H1 (cell line): ENCODE measurements around the gene AHI1. TPM values are rescaled to one million over a fixed set of nuclear protein-coding genes. Genes with fewer than 3 reads are reported as not detected.

ENCODE experiments used
- ASH2L ChIP-seq: fragments of 200-600, 300-600 bp; sonication (generic); IDR thresholded peaks from one replicate; pipeline ENCODE4 v1.7.1; 2017; ENCODE audit warnings: low read length
- ATF3 ChIP-seq: IDR thresholded peaks from 2 replicates; pipeline ENCODE4 v1.6.1; 2011; ENCODE audit warnings: low read depth, mild to moderate bottlenecking, low read length; ENCODE audit not compliant: insufficient read depth
- BACH1 ChIP-seq: IDR thresholded peaks from 2 replicates; pipeline ENCODE4 v1.6.1; 2012; ENCODE audit warnings: low read length, improper control_type of control experiment
- CBX8 ChIP-seq: fragments of 300-800, 300-1000 bp; sonication (generic); IDR thresholded peaks from 2 replicates; pipeline ENCODE4 v1.7.1; 2016; ENCODE audit warnings: low read depth, low read length, borderline replicate concordance
- CHD2 ChIP-seq: IDR thresholded peaks from 2 replicates; pipeline ENCODE4 v1.6.1; 2012; ENCODE audit warnings: low read length, improper control_type of control experiment
- CREB1 ChIP-seq: IDR thresholded peaks from 2 replicates; pipeline ENCODE4 v1.6.1; 2012; ENCODE audit warnings: inconsistent platforms
- CTCF ChIP-seq, 3 experiments: IDR thresholded peaks; 1 replicate in 2 of 3; 2 replicates in 1 of 3; pipeline versions ENCODE4 v1.5.1 to v1.6.1; 2011; ENCODE audit warnings: low read length in 3 of 3, mild to moderate bottlenecking in 3 of 3, inconsistent platforms in 2 of 3, low read depth in 1 of 3, moderate library complexity in 1 of 3; ENCODE audit not compliant: insufficient read depth in 1 of 3; ENCODE audit errors: control extremely low read depth in 1 of 3
- JUND ChIP-seq: IDR thresholded peaks from 2 replicates; pipeline ENCODE4 v1.6.1; 2011; ENCODE audit warnings: mild to moderate bottlenecking, improper control_type of control experiment, low read length
- MAFK ChIP-seq: IDR thresholded peaks from 2 replicates; pipeline ENCODE4 v1.6.1; 2012; ENCODE audit warnings: low read depth, mild to moderate bottlenecking, improper control_type of control experiment, low read length
- MAX ChIP-seq: IDR thresholded peaks from 2 replicates; pipeline ENCODE4 v1.6.1; 2012; ENCODE audit warnings: inconsistent platforms
- NRF1 ChIP-seq: IDR thresholded peaks from 2 replicates; pipeline ENCODE4 v1.6.1; 2011; ENCODE audit warnings: mild to moderate bottlenecking, low read depth, low read length, improper control_type of control experiment
- POLR2A ChIP-seq, 2 experiments: IDR thresholded peaks; 1 replicate in 1 of 2; 2 replicates in 1 of 2; pipeline ENCODE4 v1.6.1; 2011; ENCODE audit warnings: low read depth in 2 of 2, low read length in 2 of 2, mild to moderate bottlenecking in 2 of 2; ENCODE audit errors: control extremely low read depth in 1 of 2
- RBBP5 ChIP-seq: IDR thresholded peaks from 2 replicates; pipeline ENCODE4 v1.7.1; 2012; ENCODE audit warnings: low read depth, mild to moderate bottlenecking, inconsistent platforms, low read length, moderate library complexity, borderline replicate concordance
- RXRA ChIP-seq: IDR thresholded peaks from 2 replicates; pipeline ENCODE4 v1.6.1; 2011; ENCODE audit warnings: low read depth, mild to moderate bottlenecking, low read length, moderate library complexity; ENCODE audit not compliant: insufficient read depth
- SAP30 ChIP-seq: fragments of 300-600 bp; sonication (generic); IDR thresholded peaks from 2 replicates; pipeline ENCODE4 v1.7.1; 2012; ENCODE audit warnings: low read length, moderate library complexity, mild to moderate bottlenecking, inconsistent platforms; ENCODE audit not compliant: insufficient read depth, insufficient replicate concordance
- SP2 ChIP-seq: IDR thresholded peaks from 2 replicates; pipeline ENCODE4 v1.6.1; 2012; ENCODE audit warnings: mild to moderate bottlenecking, low read length, inconsistent platforms
- SP4 ChIP-seq: IDR thresholded peaks from 2 replicates; pipeline ENCODE4 v1.6.1; 2012; ENCODE audit warnings: low read length, inconsistent platforms
- TAF1 ChIP-seq: IDR thresholded peaks from 2 replicates; pipeline ENCODE4 v1.6.1; 2011; ENCODE audit warnings: mild to moderate bottlenecking, low read depth, low read length
- TBP ChIP-seq: IDR thresholded peaks from 2 replicates; pipeline ENCODE4 v1.6.1; 2011; ENCODE audit warnings: low read depth, low read length, improper control_type of control experiment
- USF2 ChIP-seq: IDR thresholded peaks from 2 replicates; pipeline ENCODE4 v1.6.1; 2011; ENCODE audit warnings: low read length, improper control_type of control experiment
- polyA plus RNA-seq, 7 experiments: library from polyadenylated mRNA; depleted of rRNA in 3 of 7; stranded (reverse) in 5 of 7; unstranded in 2 of 7; fragments of >200 nt in 5 of 7; fragments of 200-250 nt in 2 of 7; gene quantifications; 1 replicate in 5 of 7; 2 replicates in 1 of 7; 4 replicates in 1 of 7; pipeline versions ENCODE4 v1.2.1 to v1.2.3, GENCODE V29; 2011 to 2013; ENCODE audit warnings: missing spikeins in 2 of 7, mixed read lengths in 2 of 7
- total RNA-seq: library from RNA; stranded (reverse); fragmentation: NEBNext Ultra II Directional; extraction: Animal tissue kit (Norgen Biotek cat#: 25700); gene quantifications from 2 replicates; pipeline ENCODE4 v1.2.1, GENCODE V29; 2021

The AHI1 gene
- total and polyA plus RNA-seq, 2 of the 8 experiments (the other 6 are each of a cell fraction or from before 2014, with no cell fraction given) = 4.2 to 19.6 TPM

GRCh38 chr6:135497412-135498184 lies at the start of gene AHI1 (continued):
- TF ChIP-seq ATF3 (peak; percentile 13; the same call in 1 of the 2 replicates), TAF1 (peak; percentile 84), MAX (peak; percentile 87), RBBP5 (0 out of 2 replicates have a peak, but pooled peaks have one; percentile 27), CBX8 (no peak), CTCF (IDR thresholded peaks at IDR 0.05; ENCODE audit: control extremely low read depth in 1 of 3, insufficient read depth in 1 of 3, low read depth in 1 of 3, low read length in 3 of 3) (no peak), POLR2A (IDR thresholded peaks at IDR 0.05; ENCODE audit: control extremely low read depth in 1 of 2, low read depth in 2 of 2, low read length in 2 of 2) (peak; percentile 78 to 82), SP4 (no peak), USF2 (no peak), NRF1 (peak; percentile 21; the same call in 1 of the 2 replicates), SAP30 (peak; percentile 25), SP2 (no peak), BACH1 (no peak), CHD2 (no peak), JUND (peak; percentile 74), ASH2L (peak; percentile 97), TBP (peak; percentile 73), CREB1 (peak; percentile 95), MAFK (no peak), RXRA (no peak)
